NCI-H2171 (cell line): Measurements from ENCODE around the gene DNAJC19.

Experiments used
- DNase-seq: peaks from one replicate; lab custom pipeline; 2025; lab: John Stamatoyannopoulos, UW

Gene DNAJC19

GRCh38 chr3:180961087-180961486 is 28.4 kb downstream of the DNAJC19 start:
- DNase-seq: no peak

- DNase-seq: no peak
Observed at GRCh38 chr3:180959691-180960090, 29.8 kb downstream of the DNAJC19 start.

GRCh38 chr3:180947761-180948390 is 41.7 kb downstream of the DNAJC19 start:
- no peak for DNase-seq

- no peak for DNase-seq
Observed at GRCh38 chr3:180940826-180941225, 48.7 kb downstream of the DNAJC19 start.

GRCh38 chr3:180934638-180935037 is 54.9 kb downstream of the DNAJC19 start:
- no peak for DNase-seq
